GM21717 (cell line): ENCODE data around the gene SHANK2.

Source experiments
- ATAC-seq: cut with Tn5 transposase; IDR thresholded peaks from one replicate; pipeline ENCODE4 v1.9.1; 2021; ENCODE audit warnings: mild to moderate bottlenecking, moderate library complexity; ENCODE audit not compliant: unreplicated experiment

Gene SHANK2

DNA sequence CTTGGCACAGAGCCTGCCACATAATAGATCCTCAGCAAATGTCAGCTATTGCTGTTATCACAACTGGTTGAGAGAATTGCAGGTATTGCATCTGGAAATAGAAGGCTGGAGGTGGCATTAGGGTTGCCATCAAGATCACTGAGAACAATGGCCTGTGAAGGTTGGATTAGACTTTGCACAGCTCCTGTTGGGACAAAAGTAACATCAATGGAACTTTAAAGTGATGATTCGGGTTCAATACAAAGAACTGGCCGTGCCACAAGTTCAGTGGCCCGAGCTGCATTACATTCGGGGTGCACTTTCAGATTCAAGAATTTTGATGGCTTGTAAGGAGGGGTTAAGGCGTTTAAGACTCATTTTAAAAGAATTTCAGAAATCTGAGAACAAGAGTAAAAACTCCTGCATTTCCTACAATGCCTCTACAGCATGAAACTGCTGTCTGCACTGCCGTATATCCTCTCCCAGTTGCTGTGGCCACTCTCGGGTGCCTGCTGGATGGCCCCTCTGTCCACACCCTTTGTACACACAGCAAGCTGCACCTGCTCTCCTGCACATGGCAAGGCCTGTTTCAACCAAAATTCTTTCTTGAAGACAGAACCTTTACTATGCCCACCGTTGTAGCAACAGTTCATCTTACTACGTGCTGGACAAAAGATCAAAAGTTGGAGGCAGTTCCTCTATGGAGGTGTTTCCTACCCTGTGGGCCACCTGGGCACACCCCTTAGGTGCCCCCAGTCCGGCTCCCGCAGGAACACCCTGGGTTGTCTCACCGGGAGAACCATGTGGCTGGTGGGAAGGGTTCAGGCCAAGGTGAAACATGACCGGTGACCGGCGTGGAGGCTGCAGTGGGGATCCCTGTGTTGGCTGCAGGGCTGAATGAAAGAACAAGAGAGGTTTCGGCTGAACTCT lies 17.5 kb upstream of the SHANK2 start:
- no peak for ATAC-seq

GRCh38 chr11:71268706-71269321 lies 16.4 kb upstream of the SHANK2 start:
- no peak for ATAC-seq

DNA sequence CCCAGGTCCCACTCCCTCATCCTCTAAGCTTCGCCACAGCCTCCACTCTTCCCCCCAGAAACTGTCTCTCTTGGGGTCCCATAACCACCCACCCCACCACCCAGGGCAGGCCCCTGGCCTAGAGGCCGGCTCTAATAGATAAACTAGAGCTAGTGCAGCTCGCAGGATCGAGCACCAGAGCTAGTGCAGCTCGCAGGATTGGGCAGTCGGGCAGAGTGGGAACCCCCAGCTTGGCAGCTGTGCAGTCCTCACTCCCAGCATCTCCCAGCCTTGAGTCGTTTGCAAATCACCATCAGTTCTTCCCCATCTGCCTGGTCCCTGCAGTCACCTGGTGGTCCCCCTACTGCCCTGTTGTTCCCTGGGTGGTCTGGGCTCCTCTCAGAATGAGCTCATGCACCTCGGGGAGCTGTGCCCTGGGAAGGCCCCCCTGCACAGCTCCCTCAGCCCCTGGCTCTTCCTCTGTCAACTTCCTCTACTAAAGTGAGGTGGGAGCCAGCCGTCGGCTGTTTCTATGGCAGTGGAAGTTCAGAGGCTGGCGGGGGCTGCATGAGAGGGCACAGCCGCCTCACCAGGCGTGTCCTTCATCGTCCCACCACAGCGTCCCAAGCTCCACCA lies 15.5 kb upstream of the SHANK2 start:
- ATAC-seq = no peak

GRCh38 chr11:71266114-71266833 lies 13.9 kb upstream of the SHANK2 start:
- no peak for ATAC-seq

- no peak for ATAC-seq
Observed at GRCh38 chr11:71265559-71266092, 13.2 kb upstream of the SHANK2 start.

DNA sequence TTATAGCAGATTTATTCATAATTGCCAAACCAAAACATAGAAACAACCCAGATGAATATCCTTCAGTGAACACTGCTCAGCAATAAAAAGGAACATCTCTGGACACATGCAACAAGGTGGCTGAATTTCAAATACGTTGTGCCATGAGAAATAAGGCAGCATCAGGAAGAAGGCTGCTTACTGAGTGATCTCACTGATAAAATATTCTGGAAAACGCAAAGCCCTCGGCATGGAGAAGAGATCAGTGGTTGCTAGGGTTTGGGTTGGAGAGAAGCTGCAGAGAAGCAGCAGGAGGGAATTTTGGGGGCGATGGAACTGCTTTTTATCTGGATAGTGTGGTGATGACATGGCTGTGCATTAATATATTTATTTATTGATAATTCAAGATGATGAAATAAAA lies 11.0 kb upstream of the SHANK2 start:
- no peak for ATAC-seq

DNA sequence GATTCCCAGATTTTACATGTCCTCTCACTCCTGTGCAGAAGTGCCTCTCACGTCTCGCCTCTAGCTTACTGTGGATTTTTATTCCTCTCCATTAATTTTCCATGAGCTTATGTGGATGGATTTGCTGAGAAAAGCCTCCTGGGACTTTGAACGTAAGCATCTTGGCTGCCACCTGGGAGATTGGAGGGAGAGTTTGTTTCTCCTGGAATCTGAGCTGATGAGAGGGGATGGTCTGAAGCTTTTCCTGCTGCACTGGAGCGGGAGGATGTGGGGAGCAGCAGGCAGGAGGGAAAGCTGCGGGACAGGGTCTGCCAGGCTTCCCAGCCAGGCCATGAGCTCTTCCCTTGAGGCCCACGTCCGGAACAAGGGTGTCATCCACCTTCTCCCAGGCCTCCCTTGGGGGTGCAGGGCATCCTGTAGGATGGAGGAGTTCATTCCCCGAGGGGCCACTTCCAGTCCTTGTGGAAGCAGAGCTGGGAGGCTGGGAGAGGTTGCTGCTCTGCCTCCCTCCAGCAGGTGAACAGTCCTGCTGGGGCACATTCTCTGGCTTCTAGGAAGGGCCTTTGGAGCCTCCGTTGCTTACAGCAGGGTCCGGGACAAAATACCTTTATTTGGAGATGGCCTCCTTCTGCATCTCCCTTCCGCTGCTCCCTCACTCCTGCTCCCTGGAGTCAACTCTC lies 3.6 kb upstream of the SHANK2 start:
- ATAC-seq = no peak

DNA sequence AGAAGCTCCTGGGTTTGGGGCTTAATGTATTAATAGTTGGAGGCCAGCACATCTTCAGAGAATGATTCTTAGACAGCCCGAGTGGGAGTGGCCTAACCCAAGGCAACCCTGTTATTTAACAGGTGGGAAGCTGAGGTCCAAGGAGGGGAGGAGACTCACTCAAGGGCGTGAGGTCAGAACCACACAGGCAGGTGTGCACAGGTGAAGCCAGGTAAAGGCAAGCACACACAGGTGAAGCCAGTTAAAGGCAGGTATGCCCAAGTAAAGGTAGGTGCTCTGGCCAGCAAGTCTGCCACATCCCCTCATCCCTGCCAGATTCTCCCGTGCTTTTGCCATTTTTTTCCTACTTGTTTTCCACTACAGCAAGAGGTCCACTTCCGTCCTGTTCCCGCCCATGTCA lies 2.9 kb upstream of the SHANK2 start:
- no peak for ATAC-seq

DNA sequence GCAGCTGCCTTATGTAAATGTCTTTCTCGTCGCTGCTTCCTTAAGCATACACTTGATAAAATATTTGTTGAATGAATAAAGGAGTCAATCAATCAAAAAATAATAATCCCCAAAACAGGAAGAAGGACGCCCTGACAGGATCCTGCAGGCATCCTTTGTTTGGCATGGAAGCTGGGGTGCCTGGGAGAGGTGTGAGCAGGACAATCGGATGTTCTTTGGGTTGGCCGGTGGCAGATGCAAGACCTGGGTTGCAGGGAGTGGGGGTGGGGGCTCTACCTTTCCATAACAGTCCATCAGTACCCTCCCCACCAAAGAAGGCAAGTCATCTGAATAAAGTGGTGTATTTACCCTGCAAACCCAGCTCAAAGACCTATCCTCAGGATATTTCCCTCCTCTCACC lies 1.4 kb upstream of the SHANK2 start:
- no peak for ATAC-seq

- no peak for ATAC-seq
Observed at GRCh38 chr11:71252770-71253730, 673 bp upstream of the SHANK2 start.

GRCh38 chr11:71251761-71252268 lies 562 bp downstream of the SHANK2 start:
- ATAC-seq = no peak

DNA sequence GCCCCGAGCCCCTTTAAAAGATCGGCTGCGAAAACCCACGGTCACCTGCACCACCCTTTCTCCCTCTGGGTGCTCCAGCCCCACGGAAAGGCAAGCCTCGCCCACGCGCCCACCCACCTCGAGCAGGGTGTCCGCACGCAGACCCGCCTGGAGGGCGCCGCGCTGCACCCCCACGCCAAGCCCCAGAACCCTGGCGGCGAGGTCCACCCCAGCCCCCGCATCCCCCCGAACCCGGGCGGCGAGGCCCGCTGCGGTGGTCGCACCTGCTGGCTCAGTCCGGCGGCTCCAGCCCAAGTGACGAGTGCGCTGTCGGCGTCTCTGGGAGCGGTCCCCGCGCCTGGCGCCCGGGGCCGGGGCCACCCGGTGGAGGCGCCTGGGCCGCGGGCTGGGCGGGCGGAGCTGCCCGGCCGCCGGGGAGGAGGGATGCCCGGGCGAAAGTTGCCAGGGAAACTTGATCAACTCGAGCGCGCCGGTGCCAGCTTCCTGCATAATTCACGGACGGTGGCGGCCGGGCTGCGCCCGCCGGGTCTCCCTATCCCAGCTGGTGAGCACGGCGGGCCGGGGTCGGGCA lies 1.1 kb downstream of the SHANK2 start:
- ATAC-seq = no peak

- no peak for ATAC-seq
Observed at GRCh38 chr11:71250523-71251150, 1.7 kb downstream of the SHANK2 start.

DNA sequence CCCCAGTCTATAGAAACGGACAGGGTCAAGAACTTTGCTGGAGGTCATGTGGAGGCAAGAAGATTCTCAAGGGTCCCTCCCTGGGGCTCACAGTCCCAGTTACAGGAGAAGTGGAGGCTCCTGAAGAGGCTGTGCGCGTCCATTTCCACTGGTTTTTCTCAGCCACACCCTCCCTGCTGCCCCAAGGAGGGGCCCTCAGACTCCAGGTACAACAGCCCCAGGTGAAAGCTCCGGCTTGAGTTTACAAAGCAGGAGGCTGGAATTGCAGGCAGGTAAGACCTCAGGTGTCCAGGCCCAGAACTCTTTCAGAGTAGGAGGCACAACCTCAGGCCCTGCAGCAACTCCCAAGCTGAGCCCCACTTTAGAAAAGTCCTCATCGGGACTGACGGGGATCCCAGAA lies 3.1 kb downstream of the SHANK2 start:
- no peak for ATAC-seq

- ATAC-seq = no peak
Observed at GRCh38 chr11:71248656-71249055, 3.7 kb downstream of the SHANK2 start.

GRCh38 chr11:71248251-71248570 lies 4.2 kb downstream of the SHANK2 start:
- ATAC-seq = no peak

DNA sequence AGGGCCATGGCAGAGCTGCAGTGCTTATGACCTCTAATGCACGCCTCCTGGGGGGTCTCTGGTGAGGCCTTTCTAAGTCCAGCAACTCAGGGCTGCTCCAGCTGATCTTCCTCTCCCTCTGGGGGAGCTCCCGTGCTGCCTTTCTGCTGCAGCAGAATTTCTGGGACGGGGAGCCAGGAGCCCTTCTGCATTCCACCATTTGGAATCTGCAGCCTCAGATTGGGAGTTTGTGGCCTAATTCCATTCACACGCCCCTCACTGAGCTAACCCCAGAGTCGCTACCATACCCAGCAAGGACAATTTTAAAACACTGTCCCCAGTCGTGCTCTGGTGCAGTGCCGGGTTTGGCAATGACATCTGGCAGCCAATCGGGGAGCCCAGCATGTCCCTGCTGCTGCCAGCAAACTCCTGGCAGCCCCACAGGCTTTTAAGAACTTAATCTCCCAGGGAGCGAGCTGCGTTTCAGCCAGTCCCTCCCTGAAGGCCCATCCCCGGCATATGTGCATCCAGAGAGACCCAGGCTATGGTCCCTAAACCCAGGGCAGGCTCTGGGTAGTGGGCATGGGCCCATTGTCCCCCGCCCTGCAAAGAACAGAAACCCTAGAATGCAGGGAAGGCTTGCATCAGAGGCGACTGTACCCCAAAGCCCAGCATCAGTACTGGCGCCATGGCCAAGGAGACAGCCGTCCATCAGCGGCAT lies 4.7 kb downstream of the SHANK2 start:
- no peak for ATAC-seq

DNA sequence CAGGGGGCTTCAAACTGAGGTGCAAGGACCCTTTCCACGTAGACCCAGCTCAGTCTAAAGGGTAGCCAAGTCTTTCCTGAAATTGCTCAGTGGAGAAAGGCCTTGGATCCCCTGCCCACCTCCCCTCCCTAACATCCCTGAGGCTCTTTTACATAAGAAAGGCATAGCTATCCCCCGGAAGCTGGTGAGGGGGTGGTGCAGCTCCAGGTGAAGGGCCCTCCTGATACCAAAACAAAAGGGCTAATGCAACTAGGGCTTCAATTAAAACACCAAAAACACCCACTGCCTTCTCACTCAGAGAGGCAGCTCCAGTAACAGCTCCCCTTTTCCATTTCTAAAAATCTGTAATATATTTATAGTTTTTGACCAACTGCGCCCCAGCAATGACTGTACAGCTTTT lies 5.8 kb downstream of the SHANK2 start:
- ATAC-seq = no peak
